Right atrium auricular region (tissue), 2 donors: ENCODE data around the gene RSPO3. TPM values are rescaled to one million over a fixed set of nuclear protein-coding genes. Genes with fewer than 3 reads are reported as not detected.

ENCODE experiments used
- DNase-seq: peaks from one replicate; pipeline ENCODE4 v3.0.0-alpha.2; 2019; ENCODE audit warnings: low spot score
- H3K27ac ChIP-seq, 2 donors: fragments of 200-600 bp; sonication (generic); 1 replicate in 1 of 2; 2 replicates in 1 of 2; pipeline ENCODE4 v1.5.1; 2016 to 2019
- H3K27me3 ChIP-seq, 2 donors: fragments of 200-600 bp; sonication (generic); one replicate each; pipeline versions ENCODE4 v1.5.1 to v1.6.0; 2017 to 2019
- H3K36me3 ChIP-seq: fragments of 200-600 bp; sonication (generic); one replicate; pipeline ENCODE4 v1.5.1; 2016
- H3K4me1 ChIP-seq, 2 donors: fragments of 200-600 bp; sonication (generic); one replicate each; pipeline versions ENCODE4 v1.5.1 to v1.6.0; 2017 to 2019
- H3K4me3 ChIP-seq, 2 donors: fragments of 200-600 bp; sonication (generic); 1 replicate in 1 of 2; 2 replicates in 1 of 2; pipeline ENCODE4 v1.5.1; 2017 to 2019; ENCODE audit warnings: mild to moderate bottlenecking in 1 of 2, moderate library complexity in 1 of 2
- H3K9me3 ChIP-seq, 2 donors: fragments of 200-600 bp; sonication (generic); one replicate each; pipeline ENCODE4 v1.5.1; 2019
- total RNA-seq, 2 donors: library from RNA; depleted of rRNA; stranded (reverse); fragments of >200 nt; gene quantifications; one replicate each; pipeline ENCODE4 v1.1.0, GENCODE V29; 2016
- TF ChIP-seq, protein P1 (sequence below), 2 donors: fragments of 200-600 bp; sonication (generic); IDR thresholded peaks; one replicate each; pipeline ENCODE4 v1.5.1; 2019; ENCODE audit warnings: antibody characterized with exemption in 2 of 2

The RSPO3 gene
- total RNA-seq, 2 donors from 2014 or later = 0.75 TPM; not detected in 1

DNA sequence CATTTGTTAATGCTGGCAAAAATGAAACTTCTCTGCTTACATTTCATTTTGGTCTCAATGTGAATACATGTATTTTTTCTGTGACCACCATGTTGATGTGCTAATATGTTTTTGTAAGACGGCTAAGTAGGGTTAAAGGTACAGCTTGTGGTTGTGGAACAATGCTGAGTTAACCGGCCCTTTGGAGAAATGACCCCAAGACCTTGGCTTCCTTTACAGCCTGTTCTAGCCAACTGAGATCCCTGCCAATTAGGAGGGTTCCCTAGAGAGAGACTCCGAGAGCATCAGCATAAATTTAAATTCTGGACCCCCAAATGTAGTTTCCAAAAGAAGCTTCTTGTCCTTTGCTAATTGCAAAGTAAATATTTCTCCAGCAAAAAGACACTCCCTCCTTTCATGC, 44.4 kb downstream of the RSPO3 start:
- TF ChIP-seq, protein P1, sequence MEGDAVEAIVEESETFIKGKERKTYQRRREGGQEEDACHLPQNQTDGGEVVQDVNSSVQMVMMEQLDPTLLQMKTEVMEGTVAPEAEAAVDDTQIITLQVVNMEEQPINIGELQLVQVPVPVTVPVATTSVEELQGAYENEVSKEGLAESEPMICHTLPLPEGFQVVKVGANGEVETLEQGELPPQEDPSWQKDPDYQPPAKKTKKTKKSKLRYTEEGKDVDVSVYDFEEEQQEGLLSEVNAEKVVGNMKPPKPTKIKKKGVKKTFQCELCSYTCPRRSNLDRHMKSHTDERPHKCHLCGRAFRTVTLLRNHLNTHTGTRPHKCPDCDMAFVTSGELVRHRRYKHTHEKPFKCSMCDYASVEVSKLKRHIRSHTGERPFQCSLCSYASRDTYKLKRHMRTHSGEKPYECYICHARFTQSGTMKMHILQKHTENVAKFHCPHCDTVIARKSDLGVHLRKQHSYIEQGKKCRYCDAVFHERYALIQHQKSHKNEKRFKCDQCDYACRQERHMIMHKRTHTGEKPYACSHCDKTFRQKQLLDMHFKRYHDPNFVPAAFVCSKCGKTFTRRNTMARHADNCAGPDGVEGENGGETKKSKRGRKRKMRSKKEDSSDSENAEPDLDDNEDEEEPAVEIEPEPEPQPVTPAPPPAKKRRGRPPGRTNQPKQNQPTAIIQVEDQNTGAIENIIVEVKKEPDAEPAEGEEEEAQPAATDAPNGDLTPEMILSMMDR (IDR thresholded peaks at IDR 0.05) = no peak
- H3K36me3 ChIP-seq = no peaks in the 10 kb centered on the region
- H3K4me3 ChIP-seq = no peak overlapping the region
- DNase-seq = no peak
- H3K27me3 ChIP-seq = no peaks in the 10 kb centered on the region
- H3K27ac ChIP-seq = no peak overlapping the region
- H3K9me3 ChIP-seq = peaks cover 0 to 4% of the 10 kb centered on the region in 2 donors
- no peaks in the 10 kb centered on the region for H3K4me1 ChIP-seq

- H3K4me3 ChIP-seq = no peak overlapping the region
- peaks cover 0 to 4% of the 10 kb centered on the region in 2 donors for H3K9me3 ChIP-seq
- no peaks in the 10 kb centered on the region for H3K36me3 ChIP-seq
- TF ChIP-seq, protein P1 (IDR thresholded peaks at IDR 0.05) = no peak
- H3K27me3 ChIP-seq = no peaks in the 10 kb centered on the region
- DNase-seq = no peak
- no peaks in the 10 kb centered on the region for H3K4me1 ChIP-seq
- H3K27ac ChIP-seq = no peak overlapping the region
These were observed 45.6 kb downstream of the RSPO3 start for GRCh38 chr6:127164036-127164435.

DNA sequence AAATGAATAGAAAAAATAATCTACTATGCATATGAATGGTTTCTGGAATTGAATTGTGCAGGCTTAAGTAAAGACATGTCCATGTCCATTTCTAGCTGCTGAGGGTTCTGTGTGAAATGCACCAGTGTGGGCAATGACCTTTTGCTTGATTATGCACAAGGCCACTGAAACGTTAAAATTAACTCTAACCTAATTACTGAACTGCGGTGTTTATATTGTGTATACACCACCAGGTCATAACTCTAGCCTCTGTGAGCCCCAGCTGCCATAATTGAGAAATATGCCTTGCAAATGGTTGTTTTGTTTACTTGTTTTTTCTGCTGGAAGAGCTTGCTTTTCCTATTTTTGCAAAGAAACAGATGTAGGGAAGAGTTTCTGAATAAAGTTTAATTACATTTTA, 46.1 kb downstream of the RSPO3 start:
- H3K9me3 ChIP-seq = peaks cover 0 to 4% of the 10 kb centered on the region in 2 donors
- DNase-seq = no peak
- TF ChIP-seq, protein P1 (IDR thresholded peaks at IDR 0.05) = no peak
- no peaks in the 10 kb centered on the region for H3K27me3 ChIP-seq
- H3K27ac ChIP-seq = no peak overlapping the region
- H3K36me3 ChIP-seq = no peaks in the 10 kb centered on the region
- no peak overlapping the region for H3K4me3 ChIP-seq
- H3K4me1 ChIP-seq = no peaks in the 10 kb centered on the region

- H3K36me3 ChIP-seq = no peaks in the 10 kb centered on the region
- no peak for DNase-seq
- no peaks in the 10 kb centered on the region for H3K27me3 ChIP-seq
- TF ChIP-seq, protein P1 (IDR thresholded peaks at IDR 0.05) = no peak
- H3K27ac ChIP-seq = no peak overlapping the region
- no peaks in the 10 kb centered on the region for H3K4me1 ChIP-seq
- H3K9me3 ChIP-seq = no peaks in the 10 kb centered on the region
- H3K4me3 ChIP-seq = no peak overlapping the region
These were observed 54.9 kb downstream of the RSPO3 start for GRCh38 chr6:127173156-127173940.

DNA sequence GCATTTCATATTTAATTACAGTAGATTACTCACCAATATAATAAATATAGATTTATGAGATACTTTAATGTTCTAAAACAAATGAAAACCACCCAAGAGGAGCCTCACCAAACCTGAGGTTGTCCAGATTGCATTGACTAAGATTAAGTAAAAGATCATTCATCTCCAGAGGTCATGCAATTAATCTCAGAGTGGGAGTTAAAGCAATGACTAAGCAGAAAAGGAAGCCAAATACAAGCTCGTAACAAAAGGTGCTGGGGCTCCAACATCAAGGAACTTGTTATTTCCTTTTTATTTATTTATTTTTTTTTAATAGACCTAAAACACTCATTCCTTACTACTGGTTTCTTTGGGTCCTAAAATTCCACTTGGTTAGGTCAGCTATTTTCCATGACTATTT, 57.7 kb downstream of the RSPO3 start:
- Histone ChIP-seq H3K4me3 (no peak overlapping the region), H3K27ac (no peak overlapping the region), H3K9me3 (no peaks in the 10 kb centered on the region), H3K4me1 (no peaks in the 10 kb centered on the region), H3K27me3 (no peaks in the 10 kb centered on the region), H3K36me3 (no peaks in the 10 kb centered on the region)
- TF ChIP-seq, protein P1 (IDR thresholded peaks at IDR 0.05) = no peak
- DNase-seq = no peak
